Vagina (tissue), 2 donors: ENCODE results near the gene RNF6. TPM values are rescaled to one million over a fixed set of nuclear protein-coding genes. Genes with fewer than 3 reads are reported as not detected.

ENCODE experiments used
- DNase-seq, 2 donors: peaks; one replicate each; pipeline ENCODE4 v3.0.0-alpha.2; 2017; ENCODE audit errors: extremely low spot score in 2 of 2
- H3K27ac ChIP-seq: fragments of 200-600 bp; sonication (generic); one replicate; pipeline ENCODE4 v1.5.1; 2019
- H3K27me3 ChIP-seq: fragments of 200-600 bp; sonication (generic); one replicate; pipeline ENCODE4 v1.5.1; 2019
- H3K36me3 ChIP-seq, 2 donors: fragments of 200-600 bp; sonication (generic); one replicate each; pipeline ENCODE4 v1.5.1; 2017 to 2019
- H3K4me1 ChIP-seq: fragments of 200-600 bp; sonication (generic); one replicate; pipeline ENCODE4 v1.5.1; 2019
- H3K4me3 ChIP-seq, 2 donors: fragments of 200-600 bp; sonication (generic); 1 replicate in 1 of 2; 2 replicates in 1 of 2; pipeline ENCODE4 v1.5.1; 2016 to 2019
- H3K9me3 ChIP-seq: fragments of 200-600 bp; sonication (generic); one replicate; pipeline ENCODE4 v1.5.1; 2019
- CTCF ChIP-seq, 3 experiments: fragments of 450-650 bp in 2 of 3; fragments of 200-600 bp in 1 of 3; sonication (generic) in 1 of 3; IDR thresholded peaks; one replicate each; pipeline ENCODE4 v1.5.1; 2017 to 2019; ENCODE audit warnings: antibody characterized with exemption in 3 of 3, mild to moderate bottlenecking in 2 of 3, moderate library complexity in 2 of 3
- POLR2A ChIP-seq, 2 donors: fragments of 450-650 bp; IDR thresholded peaks; one replicate each; pipeline ENCODE4 v1.6.1; 2017; ENCODE audit warnings: antibody characterized with exemption in 2 of 2, mild to moderate bottlenecking in 2 of 2, moderate library complexity in 2 of 2
- POLR2AphosphoS5 ChIP-seq, 2 donors: sonication (generic); formaldehyde crosslinking; IDR thresholded peaks; one replicate each; pipeline ENCODE4 v1.9.0; 2017; ENCODE audit warnings: antibody characterized with exemption in 2 of 2, mild to moderate bottlenecking in 2 of 2, low read depth in 1 of 2; ENCODE audit not compliant: insufficient read depth in 1 of 2
- intact Hi-C: fragments of 100-400 bp; cut with DNase I; formaldehyde crosslinking; loops from one replicate; pipeline ENCODE4 v1.15.1; 2023
- total RNA-seq: library from RNA; depleted of rRNA; stranded (reverse); fragments of >200 nt; gene quantifications from one replicate; pipeline ENCODE4 v1.2.3, GENCODE V29; 2016

Gene RNF6
- total RNA-seq, 1 donor from 2014 or later: 22.1 TPM

- intact Hi-C loops: loop anchor here (10.0 kb wide), 1 partner anchor 321 kb away; no protein-coding TSS in a partner anchor
- peaks cover 20% of the 10 kb centered on the region for H3K4me1 ChIP-seq
- H3K36me3 ChIP-seq: no peaks in the 10 kb centered on the region
- TF ChIP-seq POLR2AphosphoS5 (IDR thresholded peaks at IDR 0.05; ENCODE audit: insufficient read depth in 1 of 2, low read depth in 1 of 2): no peak
- no peak for TF ChIP-seq POLR2A (IDR thresholded peaks at IDR 0.05)
- TF ChIP-seq CTCF (IDR thresholded peaks at IDR 0.05): no peak
- H3K27ac ChIP-seq: no peak overlapping the region
- H3K9me3 ChIP-seq: no peaks in the 10 kb centered on the region
- no peak for DNase-seq
- H3K27me3 ChIP-seq: no peaks in the 10 kb centered on the region
- no peak overlapping the region for H3K4me3 ChIP-seq
Measured at GRCh38 chr13:26183416-26183815, 38.7 kb downstream of the RNF6 start.

GRCh38 chr13:26179344-26179743 lies 42.8 kb downstream of the RNF6 start:
- no peak for TF ChIP-seq POLR2A (IDR thresholded peaks at IDR 0.05)
- no peak for TF ChIP-seq POLR2AphosphoS5 (IDR thresholded peaks at IDR 0.05; ENCODE audit: insufficient read depth in 1 of 2, low read depth in 1 of 2)
- TF ChIP-seq CTCF (IDR thresholded peaks at IDR 0.05): no peak
- no peak overlapping the region for H3K4me3 ChIP-seq
- no peaks in the 10 kb centered on the region for H3K9me3 ChIP-seq
- H3K4me1 ChIP-seq: no peaks in the 10 kb centered on the region
- H3K27me3 ChIP-seq: no peaks in the 10 kb centered on the region
- no peak for DNase-seq
- intact Hi-C loops: no loop called here
- H3K36me3 ChIP-seq: no peaks in the 10 kb centered on the region
- H3K27ac ChIP-seq: no peak overlapping the region

GRCh38 chr13:26168835-26169234 lies 53.3 kb downstream of the RNF6 start:
- Histone ChIP-seq H3K4me3 (no peak overlapping the region), H3K27ac (no peak overlapping the region), H3K9me3 (no peaks in the 10 kb centered on the region), H3K4me1 (no peaks in the 10 kb centered on the region), H3K36me3 (no peaks in the 10 kb centered on the region), H3K27me3 (no peaks in the 10 kb centered on the region)
- DNase-seq: no peak
- TF ChIP-seq CTCF (IDR thresholded peaks at IDR 0.05) (no peak), POLR2AphosphoS5 (IDR thresholded peaks at IDR 0.05; ENCODE audit: insufficient read depth in 1 of 2, low read depth in 1 of 2) (no peak), POLR2A (IDR thresholded peaks at IDR 0.05) (no peak)
- intact Hi-C loops: no loop called here

- intact Hi-C loops: no loop called here
- Histone ChIP-seq H3K4me3 (no peak overlapping the region), H3K4me1 (no peaks in the 10 kb centered on the region), H3K27me3 (no peaks in the 10 kb centered on the region), H3K9me3 (no peaks in the 10 kb centered on the region), H3K27ac (no peak overlapping the region), H3K36me3 (no peaks in the 10 kb centered on the region)
- TF ChIP-seq POLR2A (IDR thresholded peaks at IDR 0.05) (no peak), POLR2AphosphoS5 (IDR thresholded peaks at IDR 0.05; ENCODE audit: insufficient read depth in 1 of 2, low read depth in 1 of 2) (no peak), CTCF (IDR thresholded peaks at IDR 0.05) (no peak)
- no peak for DNase-seq
Measured at GRCh38 chr13:26168237-26168814, 53.8 kb downstream of the RNF6 start.

GRCh38 chr13:26163812-26164211 lies 58.3 kb downstream of the RNF6 start:
- no peaks in the 10 kb centered on the region for H3K9me3 ChIP-seq
- H3K36me3 ChIP-seq: no peaks in the 10 kb centered on the region
- no peaks in the 10 kb centered on the region for H3K4me1 ChIP-seq
- H3K4me3 ChIP-seq: no peak overlapping the region
- H3K27ac ChIP-seq: no peak overlapping the region
- no peak for DNase-seq
- intact Hi-C loops: no loop called here
- no peaks in the 10 kb centered on the region for H3K27me3 ChIP-seq
- TF ChIP-seq POLR2A (IDR thresholded peaks at IDR 0.05) (no peak), POLR2AphosphoS5 (IDR thresholded peaks at IDR 0.05; ENCODE audit: insufficient read depth in 1 of 2, low read depth in 1 of 2) (no peak), CTCF (IDR thresholded peaks at IDR 0.05) (no peak)
